ACC112 (cell line): ENCODE data around the gene ARHGAP45.

Experiments used
- H2AFZ ChIP-seq: fragments of 200-600 bp; sonication (generic); one replicate; pipeline ENCODE4 v1.6.0; 2017; ENCODE audit warnings: antibody characterized with exemption, low read length; ENCODE audit not compliant: unreplicated experiment
- H3K27ac ChIP-seq: fragments of 200-600 bp; sonication (generic); 2 replicates; pipeline ENCODE4 v1.5.1; 2014; ENCODE audit warnings: low read depth, mild to moderate bottlenecking, antibody characterized with exemption, low read length, moderate library complexity
- H3K27me3 ChIP-seq: fragments of 200-600 bp; sonication (generic); 2 replicates; pipeline ENCODE4 v1.6.1; 2014; ENCODE audit warnings: mild to moderate bottlenecking, antibody characterized with exemption, low read length, moderate library complexity, mixed read lengths; ENCODE audit not compliant: insufficient read depth
- H3K36me3 ChIP-seq: fragments of 200-600 bp; sonication (generic); 2 replicates; pipeline ENCODE4 v1.6.1; 2016; ENCODE audit warnings: mild to moderate bottlenecking, antibody characterized with exemption, low read length, moderate library complexity, mixed read lengths; ENCODE audit not compliant: insufficient read depth
- H3K4me1 ChIP-seq: fragments of 200-600 bp; sonication (generic); one replicate; pipeline ENCODE4 v1.6.1; 2016; ENCODE audit warnings: low read length, mixed read lengths; ENCODE audit not compliant: insufficient read depth, unreplicated experiment, control insufficient read depth
- H3K4me3 ChIP-seq: fragments of 200-600 bp; sonication (generic); 2 replicates; pipeline ENCODE4 v1.5.1; 2014; ENCODE audit warnings: mild to moderate bottlenecking, low read depth, low read length
- H3K79me2 ChIP-seq: fragments of 200-600 bp; sonication (generic); one replicate; pipeline ENCODE4 v1.6.0; 2016; ENCODE audit warnings: low read length; ENCODE audit not compliant: control insufficient read depth, unreplicated experiment, insufficient read depth

The ARHGAP45 gene

DNA sequence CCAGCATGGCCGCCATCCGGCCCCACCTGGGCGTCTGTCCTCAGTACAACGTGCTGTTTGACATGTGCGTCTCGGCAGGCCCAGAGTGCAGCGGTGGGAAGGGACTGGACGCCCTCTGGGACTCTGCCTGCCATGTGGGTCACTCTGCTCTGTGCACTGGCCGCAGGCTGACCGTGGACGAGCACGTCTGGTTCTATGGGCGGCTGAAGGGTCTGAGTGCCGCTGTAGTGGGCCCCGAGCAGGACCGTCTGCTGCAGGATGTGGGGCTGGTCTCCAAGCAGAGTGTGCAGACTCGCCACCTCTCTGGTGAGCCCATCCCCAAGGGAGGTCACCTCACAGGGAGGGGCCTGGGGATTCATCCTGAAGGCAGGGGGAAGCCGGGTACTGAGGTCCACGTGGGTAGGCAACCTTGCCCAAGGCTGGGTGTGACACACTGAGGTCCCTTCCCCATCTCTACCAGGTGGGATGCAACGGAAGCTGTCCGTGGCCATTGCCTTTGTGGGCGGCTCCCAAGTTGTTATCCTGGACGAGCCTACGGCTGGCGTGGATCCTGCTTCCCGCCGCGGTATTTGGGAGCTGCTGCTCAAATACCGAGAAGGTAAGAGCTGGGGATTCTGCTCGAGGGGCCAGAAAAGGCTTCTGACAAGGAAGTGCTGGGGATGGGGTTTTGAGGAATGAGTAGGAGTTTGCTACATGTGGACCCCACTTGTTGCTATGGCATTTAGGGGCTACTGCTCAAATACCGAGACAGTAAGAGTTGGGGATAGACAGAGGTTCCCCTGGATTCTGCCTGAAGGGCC is 15.8 kb upstream of the ARHGAP45 start:
- no peaks in the 10 kb centered on the region for H3K79me2 ChIP-seq
- no peak overlapping the region for H2AFZ ChIP-seq
- no peak overlapping the region for H3K4me3 ChIP-seq
- no peak overlapping the region for H3K27ac ChIP-seq
- no peaks in the 10 kb centered on the region for H3K4me1 ChIP-seq
- H3K27me3 ChIP-seq: no peaks in the 10 kb centered on the region
- H3K36me3 ChIP-seq: no peaks in the 10 kb centered on the region

GRCh38 chr19:1051791-1052190 is 15.2 kb upstream of the ARHGAP45 start:
- Histone ChIP-seq H3K4me1 (no peaks in the 10 kb centered on the region), H2AFZ (no peak overlapping the region), H3K27ac (no peak overlapping the region), H3K36me3 (no peaks in the 10 kb centered on the region), H3K27me3 (no peaks in the 10 kb centered on the region), H3K4me3 (no peak overlapping the region), H3K79me2 (no peaks in the 10 kb centered on the region)

GRCh38 chr19:1052349-1052975 is 14.5 kb upstream of the ARHGAP45 start:
- H3K79me2 ChIP-seq: no peaks in the 10 kb centered on the region
- no peak overlapping the region for H3K27ac ChIP-seq
- H3K4me1 ChIP-seq: no peaks in the 10 kb centered on the region
- H3K4me3 ChIP-seq: no peak overlapping the region
- no peak overlapping the region for H2AFZ ChIP-seq
- H3K36me3 ChIP-seq: no peaks in the 10 kb centered on the region
- H3K27me3 ChIP-seq: no peaks in the 10 kb centered on the region

GRCh38 chr19:1053176-1054101 is 13.5 kb upstream of the ARHGAP45 start:
- Histone ChIP-seq H3K36me3 (no peaks in the 10 kb centered on the region), H2AFZ (no peak overlapping the region), H3K4me3 (no peak overlapping the region), H3K4me1 (no peaks in the 10 kb centered on the region), H3K27ac (no peak overlapping the region), H3K79me2 (no peaks in the 10 kb centered on the region), H3K27me3 (no peaks in the 10 kb centered on the region)

- Histone ChIP-seq H3K4me1 (no peaks in the 10 kb centered on the region), H3K36me3 (no peaks in the 10 kb centered on the region), H3K27ac (no peak overlapping the region), H3K4me3 (no peak overlapping the region), H3K79me2 (no peaks in the 10 kb centered on the region), H2AFZ (no peak overlapping the region), H3K27me3 (no peaks in the 10 kb centered on the region)
Observed at GRCh38 chr19:1054102-1055027, 12.6 kb upstream of the ARHGAP45 start.

DNA sequence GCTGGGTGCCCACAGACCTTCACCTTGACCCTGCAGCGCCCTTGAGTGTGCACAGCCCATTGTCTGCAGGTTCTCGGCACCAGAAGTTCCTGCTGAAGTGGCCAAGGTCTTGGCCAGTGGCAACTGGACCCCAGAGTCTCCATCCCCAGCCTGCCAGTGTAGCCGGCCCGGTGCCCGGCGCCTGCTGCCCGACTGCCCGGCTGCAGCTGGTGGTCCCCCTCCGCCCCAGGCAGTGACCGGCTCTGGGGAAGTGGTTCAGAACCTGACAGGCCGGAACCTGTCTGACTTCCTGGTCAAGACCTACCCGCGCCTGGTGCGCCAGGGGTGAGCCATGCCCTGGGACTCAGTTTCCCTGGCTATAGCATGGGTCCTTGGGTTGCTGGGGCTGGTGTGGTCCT is 11.9 kb upstream of the ARHGAP45 start:
- no peaks in the 10 kb centered on the region for H3K79me2 ChIP-seq
- H2AFZ ChIP-seq: no peak overlapping the region
- H3K27me3 ChIP-seq: no peaks in the 10 kb centered on the region
- H3K36me3 ChIP-seq: no peaks in the 10 kb centered on the region
- H3K4me1 ChIP-seq: no peaks in the 10 kb centered on the region
- no peak overlapping the region for H3K4me3 ChIP-seq
- H3K27ac ChIP-seq: no peak overlapping the region

DNA sequence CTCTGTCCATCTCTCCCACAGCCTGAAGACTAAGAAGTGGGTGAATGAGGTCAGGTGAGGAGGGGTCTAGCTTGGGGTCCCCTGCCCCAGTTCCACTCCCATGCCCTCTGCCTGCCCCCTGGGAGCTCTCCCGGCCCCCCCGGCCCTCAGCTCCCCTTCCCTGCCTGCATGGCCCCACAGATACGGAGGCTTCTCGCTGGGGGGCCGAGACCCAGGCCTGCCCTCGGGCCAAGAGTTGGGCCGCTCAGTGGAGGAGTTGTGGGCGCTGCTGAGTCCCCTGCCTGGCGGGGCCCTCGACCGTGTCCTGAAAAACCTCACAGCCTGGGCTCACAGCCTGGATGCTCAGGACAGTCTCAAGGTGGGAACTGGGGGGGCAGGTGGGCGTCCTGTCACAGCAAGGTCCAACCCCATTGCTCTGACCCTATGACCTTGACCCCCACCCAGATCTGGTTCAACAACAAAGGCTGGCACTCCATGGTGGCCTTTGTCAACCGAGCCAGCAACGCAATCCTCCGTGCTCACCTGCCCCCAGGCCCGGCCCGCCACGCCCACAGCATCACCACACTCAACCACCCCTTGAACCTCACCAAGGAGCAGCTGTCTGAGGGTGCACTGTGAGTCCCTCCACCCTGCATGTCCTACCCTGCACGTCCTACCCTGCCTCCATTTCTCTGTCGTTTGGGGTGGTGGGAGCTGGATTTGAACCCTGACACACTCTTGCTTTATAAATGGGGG is 10.9 kb upstream of the ARHGAP45 start:
- no peak overlapping the region for H2AFZ ChIP-seq
- H3K27ac ChIP-seq: no peak overlapping the region
- no peaks in the 10 kb centered on the region for H3K36me3 ChIP-seq
- no peak overlapping the region for H3K4me3 ChIP-seq
- H3K79me2 ChIP-seq: no peaks in the 10 kb centered on the region
- no peaks in the 10 kb centered on the region for H3K27me3 ChIP-seq
- no peaks in the 10 kb centered on the region for H3K4me1 ChIP-seq

GRCh38 chr19:1057176-1057855 is 9.7 kb upstream of the ARHGAP45 start:
- Histone ChIP-seq H3K27me3 (no peaks in the 10 kb centered on the region), H3K36me3 (no peaks in the 10 kb centered on the region), H3K4me3 (no peak overlapping the region), H3K4me1 (no peaks in the 10 kb centered on the region), H3K27ac (no peak overlapping the region), H2AFZ (no peak overlapping the region), H3K79me2 (no peaks in the 10 kb centered on the region)

- Histone ChIP-seq H3K4me3 (no peak overlapping the region), H3K4me1 (no peaks in the 10 kb centered on the region), H3K79me2 (no peaks in the 10 kb centered on the region), H3K27me3 (no peaks in the 10 kb centered on the region), H3K36me3 (no peaks in the 10 kb centered on the region), H2AFZ (no peak overlapping the region), H3K27ac (no peak overlapping the region)
Observed at GRCh38 chr19:1058112-1058511, 8.9 kb upstream of the ARHGAP45 start.
